Stimulated activated naive CD4-positive, alpha-beta T cell treated with Interleukin-2 at 50 U/mL for 16 hours (primary cell): ENCODE results near the gene DKK3.

Experiments used
- DNase-seq: peaks from one replicate; lab custom pipeline; 2025; lab: John Stamatoyannopoulos, UW

DKK3 gene

DNA sequence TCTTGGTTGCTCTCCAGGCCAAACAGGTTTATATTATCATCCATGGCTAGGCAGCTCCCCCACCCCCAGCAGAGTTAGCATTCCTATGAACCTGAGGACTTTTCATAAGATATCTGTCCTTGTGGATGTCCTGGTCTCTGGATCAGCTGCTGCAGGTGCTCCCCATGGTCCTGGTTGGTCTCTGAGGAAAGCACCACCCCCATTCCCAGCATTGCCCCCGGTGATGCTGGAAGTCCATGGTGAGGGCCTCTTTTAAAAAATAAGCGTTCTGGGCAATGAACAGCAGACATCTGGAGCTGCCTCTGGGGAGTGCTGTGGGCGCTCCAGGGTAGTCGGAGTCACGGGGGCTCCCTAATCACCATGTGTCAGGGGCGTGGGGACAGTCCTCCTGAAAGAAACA is 26.6 kb downstream of the DKK3 start:
- DNase-seq = no peak

GRCh38 chr11:11981364-11981763 is 27.1 kb downstream of the DKK3 start:
- no peak for DNase-seq

- DNase-seq = no peak
Observed at GRCh38 chr11:11980841-11981308, 27.6 kb downstream of the DKK3 start.

GRCh38 chr11:11980200-11980599 is 28.2 kb downstream of the DKK3 start:
- DNase-seq = no peak

- no peak for DNase-seq
Observed at GRCh38 chr11:11979488-11980117, 28.8 kb downstream of the DKK3 start.

DNA sequence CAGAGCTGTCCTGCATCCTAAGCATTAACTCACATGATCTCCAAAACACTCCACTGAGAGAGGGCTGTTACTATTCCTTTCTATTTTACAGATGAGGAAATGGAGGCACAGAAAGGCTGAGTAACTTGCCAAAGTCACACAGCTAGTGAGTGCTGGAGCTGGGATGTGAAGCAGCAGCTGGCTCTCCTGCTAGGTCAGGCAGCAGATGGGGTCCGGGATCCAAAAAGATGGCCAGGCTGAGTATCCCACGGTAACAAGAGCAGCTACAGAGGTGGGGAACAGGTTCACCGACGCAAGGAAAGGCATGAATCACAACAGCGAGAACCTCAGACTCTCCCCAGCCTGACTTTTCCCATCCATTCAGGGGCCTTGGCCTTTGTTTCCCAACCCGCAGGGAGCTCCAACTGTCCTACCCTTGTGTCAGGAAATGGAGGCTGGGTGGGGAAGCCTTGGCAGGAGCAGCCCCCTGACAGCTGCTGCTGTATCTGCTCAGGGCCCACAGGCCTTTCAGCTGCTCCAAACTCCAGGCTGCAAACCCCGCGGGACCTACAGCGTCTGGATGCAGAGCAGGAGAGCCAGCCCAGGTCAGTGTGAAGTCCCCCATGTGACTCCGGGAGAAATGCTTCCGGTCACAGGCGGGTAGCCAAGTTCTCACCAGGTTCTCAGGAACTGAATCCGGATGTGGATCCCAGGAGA is 29.5 kb downstream of the DKK3 start:
- DNase-seq = no peak

- DNase-seq = no peak
Observed at GRCh38 chr11:11978098-11978637, 30.3 kb downstream of the DKK3 start.

GRCh38 chr11:11977206-11977938 is 31.1 kb downstream of the DKK3 start:
- DNase-seq = no peak

DNA sequence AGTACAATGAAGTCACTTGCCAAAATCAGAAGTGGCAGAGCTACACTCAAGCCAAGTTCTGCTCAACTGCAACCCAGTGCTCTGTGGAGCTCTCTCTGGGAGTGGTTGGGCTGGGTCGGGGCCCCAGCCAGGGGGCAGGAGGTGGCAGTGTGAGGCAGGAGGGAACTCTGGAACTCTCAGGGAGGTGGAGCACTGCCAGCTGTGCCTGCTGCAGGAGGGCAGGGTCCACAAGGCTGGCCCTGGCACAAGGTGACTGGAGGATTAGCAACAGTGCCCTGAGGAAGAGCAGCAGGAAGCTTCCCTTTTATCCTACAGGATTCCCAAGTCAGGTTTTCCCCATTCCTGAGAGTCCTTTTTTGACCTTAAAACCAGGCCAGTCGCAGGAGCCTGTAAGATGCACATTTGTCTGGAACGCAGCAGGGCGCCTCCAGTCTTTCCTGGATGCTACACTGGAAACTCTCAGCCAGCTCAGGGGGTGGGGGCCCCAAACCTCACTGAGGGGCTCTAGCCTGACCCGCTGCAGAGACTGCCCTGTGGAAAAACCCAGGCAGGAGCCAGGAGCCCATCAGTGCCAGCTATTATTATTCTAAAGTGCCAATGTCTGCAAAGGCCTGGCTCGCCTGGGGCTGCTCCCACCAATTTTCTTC is 31.8 kb downstream of the DKK3 start:
- DNase-seq = no peak

DNA sequence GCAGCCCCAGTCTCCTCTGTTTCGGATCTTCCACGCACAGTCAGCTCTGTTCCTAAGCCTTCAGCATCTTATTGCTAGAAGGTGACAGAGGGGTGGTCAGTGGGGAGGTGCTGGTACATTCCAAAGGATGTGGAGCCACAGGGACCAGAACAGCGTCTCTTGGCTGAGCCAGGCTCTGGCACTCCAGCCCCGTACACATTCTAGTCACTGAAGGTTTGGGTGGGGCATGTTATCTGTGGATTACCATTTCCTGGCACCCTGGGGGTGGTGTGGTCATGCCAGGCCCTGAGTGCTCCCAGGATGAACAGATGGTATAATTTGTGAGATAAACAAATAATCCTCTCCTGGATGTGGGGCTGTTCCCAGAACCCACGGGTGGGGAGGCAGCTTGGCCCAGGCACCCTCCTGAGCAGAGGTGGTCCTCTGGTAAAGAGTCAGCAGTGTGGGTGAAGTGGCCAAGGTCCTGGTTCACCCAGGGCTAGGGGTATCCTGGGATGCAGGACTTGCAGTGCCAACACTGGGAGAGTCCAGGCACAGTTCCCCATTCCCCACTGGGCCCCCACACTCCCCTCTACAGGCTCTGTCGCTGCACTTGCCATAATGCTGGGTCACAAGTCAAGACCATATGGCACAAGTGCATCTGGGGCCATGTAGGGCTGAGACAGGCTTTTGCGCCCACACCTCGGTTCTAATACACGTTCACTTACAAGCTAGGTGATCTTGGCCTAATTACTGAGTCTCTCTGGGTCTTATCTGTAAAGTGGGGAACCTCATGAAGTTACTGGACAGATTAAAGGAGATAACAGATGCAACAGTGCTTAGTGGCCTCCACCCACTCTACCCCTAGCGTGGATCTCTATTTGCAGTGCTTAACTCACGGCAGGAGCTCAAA is 33.0 kb downstream of the DKK3 start:
- no peak for DNase-seq

GRCh38 chr11:11973866-11974265 is 34.6 kb downstream of the DKK3 start:
- no peak for DNase-seq

GRCh38 chr11:11973361-11973800 is 35.0 kb downstream of the DKK3 start:
- DNase-seq = no peak

GRCh38 chr11:11972730-11973341 is 35.6 kb downstream of the DKK3 start:
- DNase-seq = no peak

DNA sequence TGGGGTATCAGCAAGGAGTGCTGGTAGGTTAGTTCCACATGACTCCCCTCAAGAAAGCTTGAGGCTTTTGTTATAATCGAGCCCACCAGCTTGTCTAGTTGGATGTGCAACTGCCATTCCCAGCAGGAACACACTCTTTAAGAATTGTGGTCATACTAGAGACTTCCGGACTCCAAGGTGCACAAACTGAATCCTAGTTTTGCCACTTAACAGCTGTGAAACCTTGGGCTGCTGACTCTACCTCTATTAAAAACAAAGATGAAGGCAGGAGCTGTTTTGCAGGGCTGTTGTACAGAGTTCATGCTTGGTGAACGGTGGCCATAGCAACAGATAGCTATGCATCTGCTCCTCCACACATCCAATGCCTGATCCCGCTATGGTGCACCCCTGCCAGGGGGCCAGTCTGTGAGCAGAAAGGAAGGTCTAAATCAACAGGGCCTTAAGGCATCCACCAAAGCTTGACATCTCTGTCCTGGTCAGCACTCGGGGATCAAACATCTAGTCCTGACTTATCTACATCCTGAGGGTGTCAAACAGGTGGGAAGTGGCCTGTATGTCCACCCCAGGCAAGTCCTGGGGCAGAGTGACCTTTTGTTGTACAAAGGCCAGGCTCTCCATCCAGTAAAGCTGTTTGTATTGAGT is 36.4 kb downstream of the DKK3 start:
- no peak for DNase-seq

DNA sequence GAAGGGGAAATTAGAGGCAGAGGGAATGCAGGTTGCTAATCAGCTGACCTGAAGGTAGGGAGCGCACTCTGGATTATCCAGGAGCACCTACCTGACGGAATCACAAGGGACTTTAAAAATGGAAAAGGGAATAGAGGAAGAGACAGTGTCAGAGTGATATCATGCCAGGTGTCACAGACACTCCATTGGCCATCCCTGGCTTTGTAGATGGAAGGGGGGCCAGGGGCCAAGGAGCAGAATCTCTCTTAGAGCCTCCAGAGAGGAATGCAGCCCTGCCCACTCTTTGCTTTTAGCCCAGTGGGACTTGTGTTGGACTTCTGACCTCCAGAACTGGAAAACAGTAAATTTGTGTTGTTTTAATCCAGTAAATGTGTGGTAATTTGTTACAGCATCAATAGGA is 37.9 kb downstream of the DKK3 start:
- DNase-seq = no peak

DNA sequence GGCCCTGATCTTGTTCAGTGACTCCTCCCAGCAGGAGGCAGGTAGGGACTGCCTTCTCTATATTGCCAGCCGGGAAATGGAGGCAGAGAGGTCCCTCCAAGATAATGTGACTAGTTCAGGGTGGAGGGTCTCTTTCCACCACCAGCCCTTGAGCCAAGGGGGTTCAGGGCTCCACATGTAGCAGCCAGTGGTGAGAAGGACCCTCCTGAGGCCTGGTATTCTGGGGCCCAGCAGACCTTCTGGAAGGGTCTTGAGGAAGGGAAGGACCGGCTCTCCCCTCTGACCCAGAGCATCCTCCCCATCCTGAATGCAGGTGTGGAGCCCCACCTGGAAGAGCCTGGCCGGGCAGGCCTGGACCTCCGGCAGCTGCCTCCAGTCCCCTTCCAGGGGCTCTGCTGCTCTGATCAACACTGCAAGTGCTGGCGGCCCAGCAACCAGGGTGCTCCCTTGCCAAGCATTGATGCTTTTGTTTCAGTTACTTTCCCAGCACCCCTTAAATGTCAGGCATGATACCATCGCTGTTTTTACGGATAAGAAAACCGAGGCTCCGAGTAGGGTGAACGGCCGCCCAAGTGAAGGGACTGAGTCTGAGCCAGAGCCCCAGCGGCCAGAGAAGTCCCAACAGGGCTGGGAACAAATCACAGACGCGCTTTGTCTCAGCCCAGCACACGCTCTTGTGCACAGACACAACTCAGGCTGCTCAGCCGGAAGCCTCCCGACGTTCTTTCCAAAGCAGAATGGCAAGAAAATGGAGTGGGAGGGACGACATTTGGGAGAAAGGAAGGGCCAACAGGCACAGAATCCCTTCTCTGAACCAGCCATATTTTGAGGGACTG is 38.8 kb downstream of the DKK3 start:
- no peak for DNase-seq

DNA sequence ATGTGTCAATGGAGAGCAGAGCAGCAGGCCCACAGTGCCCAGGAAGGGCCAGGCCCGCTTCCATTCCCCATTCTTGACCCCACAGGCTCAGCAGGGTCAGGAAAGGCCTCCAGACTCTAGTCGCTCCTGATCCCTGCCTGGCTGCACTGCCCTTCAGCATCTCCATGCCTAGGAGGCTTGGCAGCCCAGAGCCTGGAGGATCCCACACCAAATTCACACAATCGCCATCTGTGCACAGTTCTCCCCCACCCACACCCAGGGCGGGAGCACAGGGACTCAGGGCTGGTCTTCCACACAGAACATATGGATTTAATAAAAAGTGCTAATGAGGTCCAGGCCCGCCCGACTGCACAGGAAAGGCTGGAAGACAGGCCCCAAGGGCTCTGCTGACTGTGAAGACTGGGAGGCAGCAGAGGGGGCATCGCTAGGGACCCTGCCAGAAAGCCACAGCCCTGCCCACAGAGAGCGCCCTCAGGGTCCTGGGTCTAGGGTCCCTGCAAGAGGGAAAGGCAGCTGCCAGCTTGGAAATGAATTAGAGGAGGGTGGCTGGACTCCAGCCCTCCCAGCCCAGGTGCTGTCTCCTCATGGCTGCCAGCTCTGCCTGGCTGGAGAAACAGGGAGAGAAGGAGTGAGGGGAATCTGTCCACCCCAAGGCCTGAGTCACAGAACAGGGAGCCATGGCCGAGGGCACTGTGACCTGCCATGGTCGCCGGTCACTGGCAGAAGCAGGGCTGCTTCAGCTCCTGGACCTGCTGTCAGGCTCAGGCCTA is 39.7 kb downstream of the DKK3 start:
- DNase-seq = no peak

DNA sequence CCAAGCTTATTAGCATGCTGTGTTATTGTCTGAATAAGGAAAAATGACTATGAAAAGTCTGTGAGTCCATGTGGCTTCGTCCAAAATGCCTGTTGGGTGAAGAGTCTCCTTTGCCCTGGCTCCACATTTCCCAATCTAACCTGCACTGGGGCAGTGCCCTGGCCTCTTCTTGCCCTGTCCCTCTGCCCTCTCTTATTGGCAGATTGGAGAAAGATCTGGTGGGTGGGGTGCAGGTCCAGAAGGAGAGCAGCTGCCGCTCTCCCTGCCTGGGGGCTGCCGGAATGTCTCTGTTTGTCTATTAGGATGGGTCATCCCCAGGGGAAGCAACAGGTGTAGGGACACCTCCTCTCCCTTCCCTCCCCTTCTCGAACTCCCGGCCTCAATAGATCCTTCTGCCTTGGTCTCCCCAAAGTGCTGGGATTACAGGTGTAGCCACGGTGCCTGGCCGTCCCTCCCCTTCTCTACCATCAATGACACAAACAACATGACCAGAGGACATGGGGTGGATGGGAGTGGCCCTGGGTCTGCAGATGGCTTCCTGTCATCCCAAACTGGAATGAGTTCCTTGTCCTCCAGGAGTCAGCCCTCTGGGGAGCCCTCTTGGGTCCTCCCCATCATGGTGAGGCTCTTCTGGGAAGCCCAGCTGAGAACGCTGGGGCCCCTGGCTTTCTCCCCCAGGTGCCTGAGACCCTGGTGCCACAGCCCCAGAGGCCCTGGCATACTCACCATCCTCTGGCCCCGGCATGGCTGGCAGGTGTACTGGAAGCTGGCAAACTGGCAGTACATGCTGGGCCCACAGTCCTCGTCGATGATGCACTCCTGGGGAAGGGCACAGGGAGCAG is 40.5 kb downstream of the DKK3 start:
- no peak for DNase-seq
